H1 (cell line): ENCODE results near the gene NWD2. TPM values are rescaled to one million over a fixed set of nuclear protein-coding genes. Genes with fewer than 3 reads are reported as not detected.

ENCODE experiments used
- CTCF ChIA-PET: fragments of 300-600 bp; sonication (Branson Sonifier 250); formaldehyde crosslinking; loops from one replicate; lab custom pipeline; 2021; ENCODE audit not compliant: partially characterized antibody; lab: Charles Lee
- POLR2A ChIA-PET: fragments of 300-600 bp; sonication (Branson Sonifier 250); formaldehyde crosslinking; loops from one replicate; lab custom pipeline; 2021; ENCODE audit warnings: inconsistent platforms; ENCODE audit not compliant: partially characterized antibody; lab: Charles Lee
- DNase-seq, 2 experiments: peaks; one replicate each; pipeline versions ENCODE4 v3.0.0 to v3.0.0-alpha.2; 2010 to 2022; ENCODE audit warnings: low spot score in 2 of 2, low read depth in 1 of 2, mixed read lengths in 1 of 2
- FAIRE-seq: peaks from 2 replicates; lab custom pipeline; 2011; peaks lifted over from hg19 to GRCh38; lab: Jason Lieb, UNC
- H2AFZ ChIP-seq: 2 replicates; pipeline ENCODE4 v1.8.1; 2012; ENCODE audit warnings: low read length, inconsistent platforms
- H2AK5ac ChIP-seq: 2 replicates; pipeline ENCODE4 v1.6.1; 2013; ENCODE audit warnings: low read depth, low read length
- H2BK120ac ChIP-seq: replicated peaks from 2 replicates; pipeline ENCODE3; 2013; ENCODE audit warnings: low read depth, low read length, inconsistent platforms
- H2BK12ac ChIP-seq: 2 replicates; pipeline ENCODE4 v1.6.1; 2013; ENCODE audit warnings: low read depth, low read length
- H2BK15ac ChIP-seq: 2 replicates; pipeline ENCODE4 v1.6.1; 2013; ENCODE audit warnings: low read length
- H2BK20ac ChIP-seq: 2 replicates; pipeline ENCODE4 v1.6.1; 2013; ENCODE audit warnings: low read length
- H2BK5ac ChIP-seq: 2 replicates; pipeline ENCODE4 v1.6.1; 2013; ENCODE audit warnings: low read depth, low read length
- H3K14ac ChIP-seq: 2 replicates; pipeline ENCODE4 v1.6.1; 2013; ENCODE audit warnings: inconsistent platforms; ENCODE audit not compliant: insufficient read length
- H3K18ac ChIP-seq: 2 replicates; pipeline ENCODE4 v1.6.1; 2013; ENCODE audit warnings: low read length; ENCODE audit errors: extremely low read depth
- H3K23ac ChIP-seq: 2 replicates; pipeline ENCODE4 v1.6.1; 2013; ENCODE audit warnings: inconsistent platforms; ENCODE audit not compliant: insufficient read length
- H3K23me2 ChIP-seq: 2 replicates; pipeline ENCODE4 v1.6.1; 2013; ENCODE audit warnings: low read depth, low read length
- H3K27ac ChIP-seq: 2 replicates; pipeline ENCODE4 v1.6.1; 2011; ENCODE audit warnings: low read depth, low read length, inconsistent platforms
- H3K27me3 ChIP-seq, 4 experiments: replicated peaks in 1 of 4; 1 replicate in 1 of 4; 2 replicates in 3 of 4; pipeline versions ENCODE4 v1.6.1 to v1.8.1; 2011 to 2013; ENCODE audit warnings: low read length in 3 of 4, mild to moderate bottlenecking in 3 of 4, inconsistent platforms in 2 of 4, mixed read lengths in 2 of 4, moderate library complexity in 1 of 4; ENCODE audit not compliant: control insufficient read depth in 3 of 4, insufficient read depth in 3 of 4; ENCODE audit errors: extremely low read depth in 1 of 4
- H3K36me3 ChIP-seq, 4 experiments: 2 replicates each; pipeline versions ENCODE4 v1.6.1 to v1.8.1; 2011 to 2013; ENCODE audit warnings: mild to moderate bottlenecking in 4 of 4, low read length in 3 of 4, moderate library complexity in 2 of 4, control low read depth in 1 of 4, inconsistent platforms in 1 of 4; ENCODE audit not compliant: insufficient read depth in 4 of 4, control insufficient read depth in 2 of 4
- H3K4ac ChIP-seq: replicated peaks from 2 replicates; pipeline ENCODE3; 2013; ENCODE audit warnings: low read length, low read depth, mixed read lengths, inconsistent platforms; ENCODE audit not compliant: insufficient read length
- H3K4me1 ChIP-seq, 4 experiments: replicated peaks in 1 of 4; 1 replicate in 1 of 4; 2 replicates in 3 of 4; pipeline versions ENCODE4 v1.6.1 to v1.8.1; 2011 to 2013; ENCODE audit warnings: low read length in 3 of 4, inconsistent platforms in 2 of 4, mixed read lengths in 1 of 4; ENCODE audit not compliant: insufficient read depth in 4 of 4, control insufficient read depth in 3 of 4
- H3K4me2 ChIP-seq, 2 experiments: 2 replicates each; pipeline versions ENCODE4 v1.6.1 to v1.8.1; 2011 to 2013; ENCODE audit warnings: low read depth in 2 of 2, low read length in 2 of 2, control low read depth in 1 of 2, inconsistent platforms in 1 of 2, mild to moderate bottlenecking in 1 of 2; ENCODE audit not compliant: insufficient read depth in 1 of 2
- H3K4me3 ChIP-seq, 4 experiments: fragments of 200-600, 300-600 bp in 1 of 4; sonication (generic), shearing (Covaris generic), sonication (Bioruptor Twin) in 1 of 4; 2 replicates each; pipeline versions ENCODE4 v1.5.1 to v1.8.1; 2011 to 2016; ENCODE audit warnings: low read length in 4 of 4, low read depth in 3 of 4, control low read depth in 2 of 4, inconsistent platforms in 2 of 4, mild to moderate bottlenecking in 2 of 4, mixed read lengths in 1 of 4, moderate library complexity in 1 of 4; ENCODE audit not compliant: insufficient read depth in 2 of 4; ENCODE audit errors: extremely low read depth in 1 of 4
- H3K56ac ChIP-seq: replicated peaks from 2 replicates; pipeline ENCODE3; 2013; ENCODE audit warnings: low read depth, mild to moderate bottlenecking, mixed read lengths, low read length, inconsistent platforms; ENCODE audit not compliant: insufficient read length
- H3K79me1 ChIP-seq: 2 replicates; pipeline ENCODE4 v1.6.1; 2013; ENCODE audit warnings: low read depth, low read length, control low read depth
- H3K79me2 ChIP-seq, 2 experiments: 2 replicates each; pipeline versions ENCODE4 v1.6.1 to v1.8.1; 2012 to 2013; ENCODE audit warnings: low read length in 2 of 2, mild to moderate bottlenecking in 2 of 2, inconsistent platforms in 1 of 2; ENCODE audit not compliant: insufficient read depth in 2 of 2, control insufficient read depth in 1 of 2
- H3K9ac ChIP-seq, 4 experiments: replicated peaks in 1 of 4; 1 replicate in 1 of 4; 2 replicates in 3 of 4; pipeline versions ENCODE4 v1.6.1 to v1.8.1; 2011 to 2013; ENCODE audit warnings: low read depth in 3 of 4, low read length in 3 of 4, control low read depth in 2 of 4, mild to moderate bottlenecking in 2 of 4, moderate library complexity in 2 of 4, inconsistent platforms in 1 of 4; ENCODE audit errors: extremely low read depth in 1 of 4
- H3K9me3 ChIP-seq, 2 experiments: 2 replicates each; pipeline versions ENCODE4 v1.6.1 to v1.8.1; 2012 to 2013; ENCODE audit warnings: mild to moderate bottlenecking in 2 of 2, moderate library complexity in 2 of 2, control low read depth in 1 of 2, inconsistent platforms in 1 of 2, low read depth in 1 of 2, low read length in 1 of 2, mixed read lengths in 1 of 2; ENCODE audit not compliant: insufficient read depth in 2 of 2
- H4K20me1 ChIP-seq, 2 experiments: replicated peaks in 1 of 2; 2 replicates each; pipeline versions ENCODE3 to v1.8.1; 2011 to 2013; ENCODE audit warnings: inconsistent platforms in 2 of 2, low read length in 2 of 2, mild to moderate bottlenecking in 1 of 2; ENCODE audit not compliant: insufficient read depth in 2 of 2, control insufficient read depth in 1 of 2
- H4K5ac ChIP-seq: 2 replicates; pipeline ENCODE4 v1.6.1; 2013; ENCODE audit warnings: low read length, low read depth, mixed read lengths, inconsistent platforms; ENCODE audit not compliant: insufficient read length
- H4K8ac ChIP-seq: 2 replicates; pipeline ENCODE4 v1.8.0; 2013; ENCODE audit warnings: mild to moderate bottlenecking, moderate library complexity, low read length, inconsistent platforms; ENCODE audit not compliant: insufficient read depth; ENCODE audit errors: extremely low read depth
- H4K91ac ChIP-seq: replicated peaks from 2 replicates; pipeline ENCODE3; 2013; ENCODE audit warnings: low read length, mixed read lengths, inconsistent platforms; ENCODE audit not compliant: insufficient read length
- CBX5 ChIP-seq: fragments of 300-800, 300-1000 bp; sonication (generic); IDR thresholded peaks from 2 replicates; pipeline ENCODE4 v1.7.1; 2016; ENCODE audit warnings: antibody characterized with exemption, low read length, low read depth
- CTCF ChIP-seq, 3 experiments: IDR thresholded peaks; 1 replicate in 2 of 3; 2 replicates in 1 of 3; pipeline versions ENCODE4 v1.5.1 to v1.6.1; 2011; ENCODE audit warnings: low read length in 3 of 3, mild to moderate bottlenecking in 3 of 3, inconsistent platforms in 2 of 3, low read depth in 1 of 3, moderate library complexity in 1 of 3; ENCODE audit not compliant: insufficient read depth in 1 of 3; ENCODE audit errors: control extremely low read depth in 1 of 3
- EZH2 ChIP-seq: fragments of 200-600 bp; sonication (generic); IDR thresholded peaks from 2 replicates; pipeline ENCODE4 v1.7.1; 2012; ENCODE audit warnings: low read depth, mild to moderate bottlenecking, moderate library complexity, low read length, inconsistent platforms; ENCODE audit not compliant: severe bottlenecking
- HDAC2 ChIP-seq, 2 experiments: fragments of 300-600 bp in 1 of 2; sonication (generic) in 1 of 2; IDR thresholded peaks; 2 replicates each; pipeline ENCODE4 v1.6.1; 2011 to 2012; ENCODE audit warnings: low read depth in 2 of 2, low read length in 2 of 2, mild to moderate bottlenecking in 2 of 2, moderate library complexity in 2 of 2, borderline replicate concordance in 1 of 2, inconsistent platforms in 1 of 2
- KDM5A ChIP-seq: fragments of 200-600 bp; IDR thresholded peaks from 2 replicates; pipeline ENCODE4 v1.7.1; 2012; ENCODE audit warnings: mild to moderate bottlenecking, low read length, inconsistent platforms, mixed read lengths
- NANOG ChIP-seq: IDR thresholded peaks from 2 replicates; pipeline ENCODE4 v1.6.1; 2011; ENCODE audit warnings: low read length, low read depth, mild to moderate bottlenecking, inconsistent platforms; ENCODE audit not compliant: insufficient read depth, poor library complexity, severe bottlenecking
- POLR2AphosphoS5 ChIP-seq: IDR thresholded peaks from 2 replicates; pipeline ENCODE4 v1.6.1; 2011; ENCODE audit warnings: low read depth, low read length
- SIN3A ChIP-seq, 2 experiments: IDR thresholded peaks in 1 of 2; conservative IDR thresholded peaks in 1 of 2; 2 replicates each; pipeline ENCODE4 v1.6.1; 2011 to 2012; ENCODE audit warnings: low read length in 2 of 2, improper control_type of control experiment in 1 of 2, low read depth in 1 of 2, mild to moderate bottlenecking in 1 of 2
- YY1 ChIP-seq: IDR thresholded peaks from 2 replicates; pipeline ENCODE4 v1.6.1; 2011; ENCODE audit warnings: low read depth, mild to moderate bottlenecking, low read length
- WGBS, 2 experiments: shearing (Covaris generic) in 1 of 2; methylation state at CpG; one replicate each; pipeline versions ENCODE4 v1.1.6 to v1.1.7; 2013 to 2015; ENCODE audit warnings: low lambda C conversion rate in 2 of 2, mixed read lengths in 2 of 2, inconsistent platforms in 1 of 2, low coverage in 1 of 2, missing lambda C conversion rate in 1 of 2; ENCODE audit not compliant: insufficient replicate concordance in 2 of 2, insufficient coverage in 1 of 2, insufficient read length in 1 of 2; ENCODE audit errors: extremely low coverage in 1 of 2, missing lambda C conversion rate in 1 of 2; 5-methylcytosine and 5-hydroxymethylcytosine counted together
- polyA plus RNA-seq, 7 experiments: library from polyadenylated mRNA; depleted of rRNA in 3 of 7; stranded (reverse) in 5 of 7; unstranded in 2 of 7; fragments of >200 nt in 5 of 7; fragments of 200-250 nt in 2 of 7; gene quantifications; 1 replicate in 5 of 7; 2 replicates in 1 of 7; 4 replicates in 1 of 7; pipeline versions ENCODE4 v1.2.1 to v1.2.3, GENCODE V29; 2011 to 2013; ENCODE audit warnings: missing spikeins in 2 of 7, mixed read lengths in 2 of 7
- total RNA-seq: library from RNA; stranded (reverse); fragmentation: NEBNext Ultra II Directional; extraction: Animal tissue kit (Norgen Biotek cat#: 25700); gene quantifications from 2 replicates; pipeline ENCODE4 v1.2.1, GENCODE V29; 2021

The NWD2 gene
- total and polyA plus RNA-seq, 2 of the 8 experiments (the other 6 are each of a cell fraction or from before 2014, with no cell fraction given) = under 0.01 TPM; not detected in 1

GRCh38 chr4:37427193-37427592 lies 182.7 kb downstream of the NWD2 start:
- no peaks in the 10 kb centered on the region for H3K27me3 ChIP-seq
- H3K27ac ChIP-seq = no peak overlapping the region
- no peaks in the 10 kb centered on the region for H4K20me1 ChIP-seq
- FAIRE-seq = no peak
- no peaks in the 10 kb centered on the region for H3K79me1 ChIP-seq
- H3K9me3 ChIP-seq = no peaks in the 10 kb centered on the region
- no peak overlapping the region for H2BK15ac ChIP-seq
- no peaks in the 10 kb centered on the region for H3K23me2 ChIP-seq
- no peaks in the 10 kb centered on the region for H3K4me1 ChIP-seq
- H2BK20ac ChIP-seq = no peak overlapping the region
- H3K23ac ChIP-seq = no peak overlapping the region
- no peaks in the 10 kb centered on the region for H3K79me2 ChIP-seq
- no peak overlapping the region for H4K91ac ChIP-seq
- CTCF ChIA-PET = interaction anchor here (1.0 to 1.2 kb wide), 3 partner anchors 13 to 175 kb away, joined by 3 to 5 read pairs (median 5); no protein-coding TSS in a partner anchor
- H4K5ac ChIP-seq = no peak overlapping the region
- H3K4me3 ChIP-seq = no peak overlapping the region
- no peak overlapping the region for H3K18ac ChIP-seq
- H2BK5ac ChIP-seq = no peak overlapping the region
- H2BK12ac ChIP-seq = no peak overlapping the region
- no peaks in the 10 kb centered on the region for H3K36me3 ChIP-seq
- H3K14ac ChIP-seq = no peak overlapping the region
- TF ChIP-seq EZH2 (no peak), YY1 (no peak), KDM5A (no peak), CBX5 (no peak), SIN3A (conservative IDR thresholded peaks at IDR 0.05 in 1 of 2, IDR thresholded peaks at IDR 0.05 in 1 of 2; ENCODE audit: low read depth in 1 of 2, low read length in 2 of 2) (no peak), NANOG (no peak), CTCF (IDR thresholded peaks at IDR 0.05; ENCODE audit: control extremely low read depth in 1 of 3, insufficient read depth in 1 of 3, low read depth in 1 of 3, low read length in 3 of 3) (no peak), POLR2AphosphoS5 (no peak), HDAC2 (IDR thresholded peaks at IDR 0.05; ENCODE audit: borderline replicate concordance in 1 of 2, low read depth in 2 of 2, low read length in 2 of 2) (no peak)
- TF ChIP-seq, all 59 proteins: peak for 0
- no peak overlapping the region for H3K4me2 ChIP-seq
- no peak overlapping the region for H3K9ac ChIP-seq
- no peak overlapping the region for H2BK120ac ChIP-seq
- H3K56ac ChIP-seq = no peak overlapping the region
- H4K8ac ChIP-seq = no peak overlapping the region
- no peak overlapping the region for H2AK5ac ChIP-seq
- 80% methylated on average over 2 of the region's 2 CpGs; no CpG with 5 or more reads in 1 of the 2 experiments for WGBS, 2 experiments
- H3K4ac ChIP-seq = no peak overlapping the region
- no peak for DNase-seq
- POLR2A ChIA-PET = no interaction called here
- no peak overlapping the region for H2AFZ ChIP-seq
